Coronary artery (tissue), 2 donors: Measurements from ENCODE around the gene CFAP221.

Experiments
- DNase-seq: peaks from one replicate; pipeline ENCODE4 v3.0.0-alpha.2; 2017; ENCODE audit warnings: low spot score
- H3K27ac ChIP-seq, 2 donors: fragments of 200-600 bp; sonication (generic); one replicate each; pipeline ENCODE4 v1.5.1; 2016 to 2019
- H3K4me3 ChIP-seq: fragments of 200-600 bp; sonication (generic); 2 replicates; pipeline ENCODE4 v1.5.1; 2016; ENCODE audit warnings: mild to moderate bottlenecking, moderate library complexity
- CTCF ChIP-seq: fragments of 200-600 bp; sonication (generic); IDR thresholded peaks from one replicate; pipeline ENCODE4 v1.5.1; 2019; ENCODE audit warnings: antibody characterized with exemption

Gene CFAP221

GRCh38 chr2:119574108-119574815 lies 30.0 kb downstream of the CFAP221 start:
- H3K4me3 ChIP-seq, result no peak overlapping the region
- no peak for DNase-seq
- TF ChIP-seq CTCF, result no peak
- H3K27ac ChIP-seq, result no peak overlapping the region

- TF ChIP-seq CTCF, result no peak
- no peak overlapping the region for H3K4me3 ChIP-seq
- no peak overlapping the region for H3K27ac ChIP-seq
- DNase-seq, result no peak
These were observed 30.6 kb downstream of the CFAP221 start for GRCh38 chr2:119574864-119575263.

- TF ChIP-seq CTCF, result no peak
- no peak for DNase-seq
- H3K27ac ChIP-seq, result no peak overlapping the region
These were observed 31.2 kb downstream of the CFAP221 start for GRCh38 chr2:119575439-119575838.

GRCh38 chr2:119579424-119580295 lies 35.4 kb downstream of the CFAP221 start:
- Histone ChIP-seq H3K4me3 (no peak overlapping the region), H3K27ac (no peak overlapping the region)
- no peak for TF ChIP-seq CTCF
- no peak for DNase-seq

More at GRCh38 chr2:119575439-119575838, 31.2 kb downstream of the CFAP221 start:
- H3K4me3 ChIP-seq, result no peak overlapping the region

GRCh38 chr2:119580550-119581072 lies 36.4 kb downstream of the CFAP221 start:
- H3K27ac ChIP-seq, result no peak overlapping the region
- DNase-seq, result no peak

GRCh38 chr2:119583291-119583690 lies 39.0 kb downstream of the CFAP221 start:
- no peak overlapping the region for H3K4me3 ChIP-seq
- H3K27ac ChIP-seq, result no peak overlapping the region
- TF ChIP-seq CTCF, result no peak
- no peak for DNase-seq

More at GRCh38 chr2:119580550-119581072, 36.4 kb downstream of the CFAP221 start:
- TF ChIP-seq CTCF, result no peak
- no peak overlapping the region for H3K4me3 ChIP-seq
